ENCODE measurements around the gene HCCS. TPM values are rescaled to one million over a fixed set of nuclear protein-coding genes. Genes with fewer than 3 reads are reported as not detected.
"Not testable (repeated sequence)": the region's sequence is repeated elsewhere in the genome, so short reads cannot be mapped to it uniquely, and the experiment has no call there.

HCCS gene
- total RNA-seq, 1 donor from 2014 or later: 19.3 TPM

DNA sequence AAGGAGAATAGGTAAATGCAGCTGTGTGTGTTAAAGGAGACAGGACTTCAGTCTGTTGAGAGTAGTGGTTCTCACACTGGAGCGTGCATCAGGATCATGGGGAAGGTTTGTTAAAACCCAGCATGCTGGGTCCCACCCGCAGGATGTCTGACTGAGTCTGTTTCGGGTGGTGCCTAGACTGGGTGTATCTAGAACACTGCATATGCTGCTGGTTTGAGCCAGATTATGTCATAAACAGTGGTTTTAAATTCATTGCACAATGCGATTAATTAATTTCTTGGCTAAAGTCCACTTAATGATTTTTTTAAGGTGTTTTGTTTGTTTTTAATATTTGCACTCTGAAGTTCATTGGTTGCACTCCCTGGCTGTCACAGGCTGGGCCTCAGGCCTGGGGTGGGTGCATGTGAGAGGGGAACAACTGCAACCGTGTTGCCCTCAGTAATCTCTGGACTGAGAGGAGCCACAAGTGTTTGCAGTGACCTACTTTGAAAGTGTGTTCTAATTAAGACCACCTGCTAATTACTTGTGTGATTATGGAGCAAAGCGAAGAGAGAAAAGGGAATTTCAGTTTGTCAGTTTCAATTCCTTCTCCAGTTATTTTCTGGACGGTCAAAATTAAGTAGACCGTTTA, 8.3 kb downstream of the HCCS start:
- Histone ChIP-seq H3K4me3 (ENCODE audit: low read length in 3 of 3) (no peak overlapping the region), H3K9ac (ENCODE audit: low read depth in 1 of 3, low read length in 3 of 3) (no peak overlapping the region), H3K27ac (ENCODE audit: low read depth, low read length) (no peak overlapping the region), H3K9me3 (ENCODE audit: control insufficient read depth in 3 of 3, low read length in 3 of 3) (no peaks in the 10 kb centered on the region), H3K36me3 (ENCODE audit: control insufficient read depth in 3 of 3, insufficient read depth in 3 of 3, low read length in 3 of 3) (peaks cover 27 to 50% (median 41%) of the 10 kb centered on the region in 3 donors), H3K27me3 (ENCODE audit: control insufficient read depth in 3 of 3, insufficient read depth in 3 of 3, low read length in 3 of 3) (no peaks in the 10 kb centered on the region), H3K4me1 (ENCODE audit: control insufficient read depth in 3 of 3, insufficient read depth in 3 of 3, low read length in 3 of 3) (no peaks in the 10 kb centered on the region)

DNA sequence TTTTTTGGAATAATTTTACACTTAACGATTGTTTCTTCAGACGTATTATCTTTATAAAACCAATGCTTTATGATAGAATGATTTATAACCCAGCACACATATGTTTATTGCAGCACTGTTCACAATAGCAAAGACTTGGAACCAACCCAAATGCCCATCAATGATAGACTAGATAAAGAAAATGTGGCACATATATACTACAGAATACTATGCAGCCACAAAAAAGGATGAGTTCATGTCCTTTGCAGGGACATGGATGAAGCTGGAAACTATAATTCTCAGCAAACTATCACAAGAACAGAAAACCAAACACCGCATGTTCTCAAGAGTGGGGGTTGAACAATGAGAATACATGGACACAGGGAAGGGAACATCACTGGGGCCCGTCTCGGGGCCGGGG, 12.0 kb downstream of the HCCS start:
- not testable (repeated sequence) for H3K27ac ChIP-seq (ENCODE audit: low read depth, low read length); H3K9ac ChIP-seq (ENCODE audit: low read depth in 1 of 3, low read length in 3 of 3); H3K9me3 ChIP-seq (ENCODE audit: control insufficient read depth in 3 of 3, low read length in 3 of 3); H3K4me1 ChIP-seq (ENCODE audit: control insufficient read depth in 3 of 3, insufficient read depth in 3 of 3, low read length in 3 of 3); H3K27me3 ChIP-seq (ENCODE audit: control insufficient read depth in 3 of 3, insufficient read depth in 3 of 3, low read length in 3 of 3); H3K4me3 ChIP-seq (ENCODE audit: low read length in 3 of 3)
- peaks cover 15 to 23% (median 17%) of the 10 kb centered on the region in 3 donors for H3K36me3 ChIP-seq (ENCODE audit: control insufficient read depth in 3 of 3, insufficient read depth in 3 of 3, low read length in 3 of 3)

DNA sequence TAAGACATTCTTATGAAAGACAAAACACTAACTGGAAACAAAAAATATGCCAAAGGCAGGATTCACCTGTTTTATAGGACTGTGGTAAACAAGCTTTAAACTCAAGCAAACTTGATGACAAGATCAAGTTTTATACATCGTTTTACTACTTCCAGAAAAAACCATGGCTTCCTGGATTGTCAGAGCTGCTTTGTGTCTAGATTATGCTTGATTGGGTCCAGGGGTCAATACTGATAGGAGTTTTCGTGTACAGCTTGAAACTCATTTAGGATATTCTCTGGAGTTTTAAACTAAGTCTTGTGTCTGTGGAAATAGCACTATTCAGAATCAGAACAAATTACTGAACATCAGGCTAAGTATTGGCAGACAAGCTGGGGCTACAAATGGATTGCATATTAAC, 13.0 kb downstream of the HCCS start:
- H3K9me3 ChIP-seq (ENCODE audit: control insufficient read depth in 3 of 3, low read length in 3 of 3): no peaks in the 10 kb centered on the region
- no peak overlapping the region for H3K4me3 ChIP-seq (ENCODE audit: low read length in 3 of 3)
- no peak overlapping the region for H3K27ac ChIP-seq (ENCODE audit: low read depth, low read length)
- no peaks in the 10 kb centered on the region for H3K4me1 ChIP-seq (ENCODE audit: control insufficient read depth in 3 of 3, insufficient read depth in 3 of 3, low read length in 3 of 3)
- H3K36me3 ChIP-seq (ENCODE audit: control insufficient read depth in 3 of 3, insufficient read depth in 3 of 3, low read length in 3 of 3): peaks cover 6 to 18% (median 9%) of the 10 kb centered on the region in 3 donors
- H3K27me3 ChIP-seq (ENCODE audit: control insufficient read depth in 3 of 3, insufficient read depth in 3 of 3, low read length in 3 of 3): no peaks in the 10 kb centered on the region
- no peak overlapping the region for H3K9ac ChIP-seq (ENCODE audit: low read depth in 1 of 3, low read length in 3 of 3)

DNA sequence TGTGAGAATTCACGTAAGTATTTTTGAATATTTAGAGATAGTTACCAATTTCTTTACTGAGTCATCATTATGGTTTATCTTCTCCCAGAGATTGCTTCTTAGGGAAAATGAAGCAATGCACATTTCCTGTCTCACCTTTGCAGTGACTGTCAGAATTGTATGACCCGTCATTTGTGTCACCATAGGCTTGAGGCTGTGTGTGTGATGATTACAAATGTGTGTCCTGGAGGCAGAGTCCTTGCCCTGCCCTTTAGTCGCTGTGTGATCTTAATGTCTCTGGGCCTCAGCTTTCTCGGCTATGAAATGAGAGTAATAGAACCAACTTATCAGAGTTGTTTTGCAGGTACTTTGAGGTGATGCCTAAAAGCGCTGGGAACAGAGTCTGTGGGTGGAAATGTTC, 13.9 kb downstream of the HCCS start:
- no peak overlapping the region for H3K27ac ChIP-seq (ENCODE audit: low read depth, low read length)
- peaks cover 3 to 15% (median 6%) of the 10 kb centered on the region in 3 donors for H3K36me3 ChIP-seq (ENCODE audit: control insufficient read depth in 3 of 3, insufficient read depth in 3 of 3, low read length in 3 of 3)
- no peak overlapping the region for H3K4me3 ChIP-seq (ENCODE audit: low read length in 3 of 3)
- H3K4me1 ChIP-seq (ENCODE audit: control insufficient read depth in 3 of 3, insufficient read depth in 3 of 3, low read length in 3 of 3): no peaks in the 10 kb centered on the region
- H3K27me3 ChIP-seq (ENCODE audit: control insufficient read depth in 3 of 3, insufficient read depth in 3 of 3, low read length in 3 of 3): no peaks in the 10 kb centered on the region
- H3K9me3 ChIP-seq (ENCODE audit: control insufficient read depth in 3 of 3, low read length in 3 of 3): no peaks in the 10 kb centered on the region
- H3K9ac ChIP-seq (ENCODE audit: low read depth in 1 of 3, low read length in 3 of 3): no peak overlapping the region

DNA sequence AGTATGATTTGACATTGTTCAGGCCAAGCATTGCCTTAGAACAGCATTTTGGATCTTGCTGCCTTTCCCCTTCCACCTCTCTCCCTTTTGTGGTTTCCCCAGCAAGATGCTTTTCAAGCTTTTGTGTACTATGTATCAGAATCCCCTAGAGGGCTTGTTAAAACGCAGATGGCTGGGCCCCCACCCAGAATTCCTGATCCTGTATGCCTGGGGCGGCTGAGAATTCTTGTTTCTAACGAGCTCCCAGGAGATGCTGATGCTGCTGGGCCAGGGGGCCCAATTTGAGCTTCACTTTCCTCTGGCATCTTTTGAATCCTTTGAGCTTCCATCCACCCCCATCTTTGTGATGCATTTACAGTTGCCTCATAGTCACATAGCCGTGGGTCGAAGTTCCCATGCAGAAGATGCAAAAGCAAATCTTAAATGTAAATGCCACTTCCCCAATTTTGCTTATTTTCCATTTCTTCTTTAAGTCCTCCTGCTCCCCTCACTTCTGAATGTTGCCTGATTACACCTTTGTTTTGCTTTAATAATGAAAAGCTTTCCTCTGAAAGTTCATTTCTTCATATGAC, 18.5 kb downstream of the HCCS start:
- H3K4me1 ChIP-seq (ENCODE audit: control insufficient read depth in 3 of 3, insufficient read depth in 3 of 3, low read length in 3 of 3): no peaks in the 10 kb centered on the region
- H3K36me3 ChIP-seq (ENCODE audit: control insufficient read depth in 3 of 3, insufficient read depth in 3 of 3, low read length in 3 of 3): no peaks in the 10 kb centered on the region
- no peaks in the 10 kb centered on the region for H3K27me3 ChIP-seq (ENCODE audit: control insufficient read depth in 3 of 3, insufficient read depth in 3 of 3, low read length in 3 of 3)
- no peaks in the 10 kb centered on the region for H3K9me3 ChIP-seq (ENCODE audit: control insufficient read depth in 3 of 3, low read length in 3 of 3)
- H3K4me3 ChIP-seq (ENCODE audit: low read length in 3 of 3): no peak overlapping the region
- no peak overlapping the region for H3K9ac ChIP-seq (ENCODE audit: low read depth in 1 of 3, low read length in 3 of 3)
- no peak overlapping the region for H3K27ac ChIP-seq (ENCODE audit: low read depth, low read length)

DNA sequence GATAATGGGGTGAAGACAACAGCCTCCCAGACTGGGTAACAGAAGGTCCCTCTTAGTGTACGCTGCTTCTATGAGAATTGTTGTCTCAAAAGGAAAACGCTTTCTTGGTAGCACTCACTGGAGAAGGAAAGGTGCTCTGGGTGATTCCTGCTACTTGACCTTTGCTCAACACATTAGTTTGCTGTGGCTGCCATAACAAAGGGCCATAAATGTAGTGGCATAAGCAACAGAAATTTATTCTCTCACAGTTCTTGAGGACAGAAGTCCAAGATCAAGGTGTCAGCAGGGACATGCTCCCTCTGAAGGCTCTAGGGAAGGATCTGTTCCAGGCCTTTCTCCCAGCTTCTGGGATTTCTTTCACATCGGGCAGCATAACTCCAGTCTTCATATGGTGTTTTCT, 19.0 kb downstream of the HCCS start:
- no peaks in the 10 kb centered on the region for H3K9me3 ChIP-seq (ENCODE audit: control insufficient read depth in 3 of 3, low read length in 3 of 3)
- no peak overlapping the region for H3K27ac ChIP-seq (ENCODE audit: low read depth, low read length)
- no peak overlapping the region for H3K9ac ChIP-seq (ENCODE audit: low read depth in 1 of 3, low read length in 3 of 3)
- H3K4me3 ChIP-seq (ENCODE audit: low read length in 3 of 3): no peak overlapping the region
- H3K27me3 ChIP-seq (ENCODE audit: control insufficient read depth in 3 of 3, insufficient read depth in 3 of 3, low read length in 3 of 3): no peaks in the 10 kb centered on the region
- H3K36me3 ChIP-seq (ENCODE audit: control insufficient read depth in 3 of 3, insufficient read depth in 3 of 3, low read length in 3 of 3): no peaks in the 10 kb centered on the region
- no peaks in the 10 kb centered on the region for H3K4me1 ChIP-seq (ENCODE audit: control insufficient read depth in 3 of 3, insufficient read depth in 3 of 3, low read length in 3 of 3)

DNA sequence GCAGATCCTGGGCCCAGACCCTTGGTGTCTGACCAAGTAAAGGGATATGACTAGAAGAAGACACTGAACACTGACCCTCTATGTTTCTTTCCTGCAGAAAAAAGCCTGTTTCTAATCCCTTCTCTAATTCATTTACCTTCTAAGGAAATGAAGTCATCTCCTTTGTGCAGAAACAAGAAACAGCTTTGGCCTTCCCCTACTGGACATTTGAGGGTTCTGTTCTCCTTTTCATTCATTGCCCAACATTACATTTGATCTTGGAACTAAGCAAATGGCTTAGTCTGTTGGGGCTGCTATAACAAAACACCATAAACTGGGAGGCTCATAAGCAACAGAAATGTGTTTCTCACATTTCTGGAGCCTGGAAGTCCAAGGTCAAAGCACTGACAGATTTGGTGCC, 20.0 kb downstream of the HCCS start:
- Histone ChIP-seq H3K9me3 (ENCODE audit: control insufficient read depth in 3 of 3, low read length in 3 of 3) (no peaks in the 10 kb centered on the region), H3K4me3 (ENCODE audit: low read length in 3 of 3) (no peak overlapping the region), H3K27ac (ENCODE audit: low read depth, low read length) (no peak overlapping the region), H3K9ac (ENCODE audit: low read depth in 1 of 3, low read length in 3 of 3) (no peak overlapping the region), H3K36me3 (ENCODE audit: control insufficient read depth in 3 of 3, insufficient read depth in 3 of 3, low read length in 3 of 3) (no peaks in the 10 kb centered on the region), H3K4me1 (ENCODE audit: control insufficient read depth in 3 of 3, insufficient read depth in 3 of 3, low read length in 3 of 3) (no peaks in the 10 kb centered on the region), H3K27me3 (ENCODE audit: control insufficient read depth in 3 of 3, insufficient read depth in 3 of 3, low read length in 3 of 3) (no peaks in the 10 kb centered on the region)

DNA sequence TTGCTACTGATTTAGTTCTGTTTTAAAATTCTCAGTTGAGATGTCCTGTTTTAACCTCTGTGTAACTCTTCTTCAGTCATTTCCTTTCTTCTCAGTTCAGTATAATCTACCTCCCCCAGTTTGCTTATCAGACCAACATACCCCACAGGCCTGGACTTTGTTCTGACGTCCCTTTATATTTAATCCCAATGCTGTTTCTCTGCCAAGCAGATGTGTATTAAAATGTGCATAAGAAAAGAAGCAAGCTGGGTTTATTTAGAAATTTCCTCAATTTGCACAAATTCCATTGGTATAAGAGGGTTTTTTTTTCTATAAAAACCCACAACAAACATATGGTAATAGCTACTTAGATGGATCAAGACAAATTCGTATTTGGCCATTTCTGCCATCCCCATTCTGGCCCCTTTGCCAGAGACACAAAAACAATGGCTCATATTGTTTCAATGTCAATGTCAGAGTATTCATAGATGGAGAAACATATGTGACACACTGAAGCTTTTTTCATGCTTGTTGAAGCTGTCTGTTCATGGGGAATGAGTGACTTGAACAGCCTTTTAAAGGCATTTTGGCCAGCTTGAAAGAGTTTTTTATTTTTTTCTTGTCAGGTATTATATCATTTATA, 24.5 kb downstream of the HCCS start:
- Histone ChIP-seq H3K4me1 (ENCODE audit: control insufficient read depth in 3 of 3, insufficient read depth in 3 of 3, low read length in 3 of 3) (peaks cover 0 to 5% (median 4%) of the 10 kb centered on the region in 3 donors), H3K27ac (ENCODE audit: low read depth, low read length) (no peak overlapping the region), H3K36me3 (ENCODE audit: control insufficient read depth in 3 of 3, insufficient read depth in 3 of 3, low read length in 3 of 3) (no peaks in the 10 kb centered on the region), H3K9ac (ENCODE audit: low read depth in 1 of 3, low read length in 3 of 3) (no peak overlapping the region), H3K4me3 (ENCODE audit: low read length in 3 of 3) (no peak overlapping the region), H3K9me3 (ENCODE audit: control insufficient read depth in 3 of 3, low read length in 3 of 3) (no peaks in the 10 kb centered on the region), H3K27me3 (ENCODE audit: control insufficient read depth in 3 of 3, insufficient read depth in 3 of 3, low read length in 3 of 3) (no peaks in the 10 kb centered on the region)

DNA sequence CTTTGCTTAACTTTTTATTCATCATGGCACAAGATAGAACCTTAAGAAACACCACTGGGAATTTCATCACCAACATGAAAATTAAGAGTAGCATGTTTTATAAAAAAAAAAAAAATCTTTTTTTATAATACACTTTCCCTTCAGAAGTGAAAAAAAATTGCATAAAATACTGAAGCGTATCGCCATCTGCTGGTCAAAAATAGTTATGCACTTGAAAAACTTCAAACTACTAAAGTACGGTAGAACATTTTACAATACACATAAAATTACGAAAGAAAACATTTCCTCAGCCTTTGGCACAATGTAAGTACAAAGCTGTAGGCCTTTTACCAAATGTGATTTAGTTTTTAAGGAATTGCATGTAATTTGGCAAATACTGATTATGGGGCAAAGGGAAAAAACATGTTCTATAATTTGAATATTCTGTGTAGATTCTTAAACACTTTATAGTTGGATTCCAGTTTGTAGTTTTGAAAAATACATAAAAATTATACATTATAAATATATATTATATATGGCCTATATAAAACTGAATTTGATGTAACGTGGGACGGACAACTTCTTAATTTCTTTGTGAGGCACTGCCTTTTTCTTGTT, 26.5 kb downstream of the HCCS start:
- peaks cover 0 to 5% (median 4%) of the 10 kb centered on the region in 3 donors for H3K4me1 ChIP-seq (ENCODE audit: control insufficient read depth in 3 of 3, insufficient read depth in 3 of 3, low read length in 3 of 3)
- no peaks in the 10 kb centered on the region for H3K9me3 ChIP-seq (ENCODE audit: control insufficient read depth in 3 of 3, low read length in 3 of 3)
- H3K4me3 ChIP-seq (ENCODE audit: low read length in 3 of 3): no peak overlapping the region
- no peak overlapping the region for H3K27ac ChIP-seq (ENCODE audit: low read depth, low read length)
- no peak overlapping the region for H3K9ac ChIP-seq (ENCODE audit: low read depth in 1 of 3, low read length in 3 of 3)
- no peaks in the 10 kb centered on the region for H3K36me3 ChIP-seq (ENCODE audit: control insufficient read depth in 3 of 3, insufficient read depth in 3 of 3, low read length in 3 of 3)
- H3K27me3 ChIP-seq (ENCODE audit: control insufficient read depth in 3 of 3, insufficient read depth in 3 of 3, low read length in 3 of 3): no peaks in the 10 kb centered on the region

Data from skeletal muscle tissue (tissue), 4 donors.